Trophoblast cell (in vitro differentiated cells and primary cell): ENCODE measurements around the gene MYO1F. TPM values are rescaled to one million over a fixed set of nuclear protein-coding genes. Genes with fewer than 3 reads are reported as not detected.
"Not testable (repeated sequence)": the region's sequence is repeated elsewhere in the genome, so short reads cannot be mapped to it uniquely, and the experiment has no call there.

Experiments
- DNase-seq, 2 donors: peaks; one replicate each; pipeline ENCODE4 v3.0.0-alpha.2; 2016
- H2AFZ ChIP-seq: 2 replicates; pipeline ENCODE4 v1.6.1; 2013; ENCODE audit warnings: low read length, moderate library complexity, mild to moderate bottlenecking; ENCODE audit not compliant: insufficient read depth, poor library complexity
- H2AK5ac ChIP-seq: 2 replicates; pipeline ENCODE4 v1.6.1; 2013; ENCODE audit warnings: mild to moderate bottlenecking, low read length
- H2BK120ac ChIP-seq: 2 replicates; pipeline ENCODE4 v1.6.1; 2013; ENCODE audit warnings: low read length, mild to moderate bottlenecking, moderate library complexity; ENCODE audit not compliant: insufficient read depth, poor library complexity
- H2BK12ac ChIP-seq: 2 replicates; pipeline ENCODE4 v1.6.1; 2013; ENCODE audit warnings: mild to moderate bottlenecking, low read length, moderate library complexity
- H2BK5ac ChIP-seq: 2 replicates; pipeline ENCODE4 v1.6.1; 2013; ENCODE audit warnings: low read length, low read depth, moderate library complexity, mild to moderate bottlenecking; ENCODE audit not compliant: poor library complexity
- H3K14ac ChIP-seq: 2 replicates; pipeline ENCODE4 v1.6.1; 2013; ENCODE audit warnings: mild to moderate bottlenecking, low read length
- H3K18ac ChIP-seq: 2 replicates; pipeline ENCODE4 v1.6.1; 2013; ENCODE audit warnings: mild to moderate bottlenecking, low read length
- H3K23ac ChIP-seq: 2 replicates; pipeline ENCODE4 v1.6.1; 2013; ENCODE audit warnings: low read length
- H3K27ac ChIP-seq: 2 replicates; pipeline ENCODE4 v1.5.1; 2013; ENCODE audit warnings: low read depth, mild to moderate bottlenecking, inconsistent platforms, low read length, moderate library complexity
- H3K27me3 ChIP-seq: 2 replicates; pipeline ENCODE4 v1.6.1; 2013; ENCODE audit warnings: inconsistent platforms, mild to moderate bottlenecking, low read length, moderate library complexity; ENCODE audit not compliant: insufficient read depth
- H3K36me3 ChIP-seq, 2 experiments: 1 replicate in 1 of 2; 2 replicates in 1 of 2; pipeline ENCODE4 v1.6.1; 2013; ENCODE audit warnings: low read length in 2 of 2, mild to moderate bottlenecking in 2 of 2, moderate library complexity in 1 of 2; ENCODE audit not compliant: insufficient read depth in 2 of 2, control insufficient read depth in 1 of 2
- H3K4ac ChIP-seq: 2 replicates; pipeline ENCODE4 v1.6.1; 2013; ENCODE audit warnings: low read depth, mild to moderate bottlenecking, low read length, moderate library complexity
- H3K4me1 ChIP-seq, 2 experiments: 1 replicate in 1 of 2; 2 replicates in 1 of 2; pipeline ENCODE4 v1.6.1; 2013; ENCODE audit warnings: low read length in 2 of 2, mild to moderate bottlenecking in 2 of 2, moderate library complexity in 1 of 2; ENCODE audit not compliant: insufficient read depth in 2 of 2, control insufficient read depth in 1 of 2
- H3K4me2 ChIP-seq: 2 replicates; pipeline ENCODE4 v1.6.1; 2013; ENCODE audit warnings: inconsistent platforms, mild to moderate bottlenecking, low read length, moderate library complexity
- H3K4me3 ChIP-seq: 2 replicates; pipeline ENCODE4 v1.5.1; 2013; ENCODE audit warnings: mild to moderate bottlenecking, low read depth, low read length, inconsistent platforms
- H3K79me1 ChIP-seq: one replicate; pipeline ENCODE4 v1.6.1; 2013; ENCODE audit warnings: low read length
- H3K79me2 ChIP-seq: 2 replicates; pipeline ENCODE4 v1.6.1; 2013; ENCODE audit warnings: low read length, mild to moderate bottlenecking; ENCODE audit not compliant: control insufficient read depth, insufficient read depth, poor library complexity
- H3K9ac ChIP-seq: 2 replicates; pipeline ENCODE4 v1.6.1; 2013; ENCODE audit warnings: mild to moderate bottlenecking, low read length
- H3K9me3 ChIP-seq: 2 replicates; pipeline ENCODE4 v1.6.1; 2013; ENCODE audit warnings: low read depth, mild to moderate bottlenecking, control low read depth, inconsistent platforms, low read length; ENCODE audit not compliant: insufficient read depth
- H4K12ac ChIP-seq: 2 replicates; pipeline ENCODE4 v1.6.1; 2013; ENCODE audit warnings: low read depth, mild to moderate bottlenecking, low read length, moderate library complexity
- H4K8ac ChIP-seq: 2 replicates; pipeline ENCODE4 v1.6.1; 2013; ENCODE audit warnings: low read depth, mild to moderate bottlenecking, low read length, moderate library complexity
- H4K91ac ChIP-seq: one replicate; pipeline ENCODE4 v1.6.1; 2013; ENCODE audit warnings: low read depth, mild to moderate bottlenecking, low read length, moderate library complexity
- WGBS: extraction: QIAGEN DNeasy Blood & Tissue Kit; methylation state at CpG from one replicate; pipeline ENCODE4 v1.1.7; 2013; ENCODE audit warnings: missing lambda C conversion rate; ENCODE audit not compliant: insufficient read length, insufficient coverage; ENCODE audit errors: extremely low coverage; 5-methylcytosine and 5-hydroxymethylcytosine counted together
- polyA plus RNA-seq: library from polyadenylated mRNA; stranded (reverse); fragments of 200-250 nt; gene quantifications from 2 replicates; pipeline ENCODE4 v1.2.3, GENCODE V29; 2013

Gene MYO1F
- polyA plus RNA-seq = 0.35 and 0.37 TPM in 2 replicates

DNA sequence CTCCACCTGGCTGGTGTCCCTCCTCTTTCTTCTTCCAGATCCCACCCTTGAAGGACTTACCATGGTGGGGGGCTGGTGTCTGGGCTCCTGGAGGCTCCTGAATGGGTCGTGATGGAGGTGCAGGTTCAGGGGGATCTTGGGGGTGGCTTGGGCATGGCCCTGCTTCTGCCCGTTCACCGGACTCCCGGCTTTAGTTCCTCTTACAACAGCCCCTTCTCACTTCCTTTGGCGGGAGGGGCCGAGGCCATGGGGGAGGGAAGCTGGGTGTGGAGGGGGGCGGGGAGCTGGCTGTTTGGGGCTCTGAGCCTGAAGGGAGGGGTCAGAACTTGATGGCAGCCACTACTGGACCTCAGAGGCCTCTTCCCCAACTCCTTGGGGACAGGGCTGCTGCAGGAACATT, at the start of gene MYO1F:
Gene MYO1F, minus strand, starts transcription at position 196 of the 400 bp plus-strand sequence. Its CDS starts 133 bp downstream, at position 63.
- no peak within 1 kb of the TSS for H4K12ac ChIP-seq
- H3K27ac ChIP-seq = no peak within 1 kb of the TSS
- H2BK12ac ChIP-seq = no peak within 1 kb of the TSS
- no peak for DNase-seq
- H3K36me3 ChIP-seq = no peaks in the 10 kb centered on the region
- no CpG with 5 or more reads among the region's 7 CpGs for WGBS
- H4K8ac ChIP-seq = no peak within 1 kb of the TSS
- no peak within 1 kb of the TSS for H3K4me2 ChIP-seq
- no peak within 1 kb of the TSS for H2BK5ac ChIP-seq
- H3K9ac ChIP-seq = peak within 1 kb of the TSS; percentile 35
- H2AFZ ChIP-seq = no peak within 1 kb of the TSS
- H2AK5ac ChIP-seq = no peak within 1 kb of the TSS
- H3K4me3 ChIP-seq = no peak within 1 kb of the TSS
- no peak within 1 kb of the TSS for H3K4ac ChIP-seq
- no peak within 1 kb of the TSS for H2BK120ac ChIP-seq
- no peaks in the 10 kb centered on the region for H3K4me1 ChIP-seq
- no peaks in the 10 kb centered on the region for H3K79me2 ChIP-seq
- no peak within 1 kb of the TSS for H3K18ac ChIP-seq
- H3K79me1 ChIP-seq = no peaks in the 10 kb centered on the region
- no peak within 1 kb of the TSS for H3K23ac ChIP-seq
- no peak within 1 kb of the TSS for H4K91ac ChIP-seq
- no peak within 1 kb of the TSS for H3K14ac ChIP-seq
- H3K9me3 ChIP-seq = peaks cover 5% of the 10 kb centered on the region
- no peaks in the 10 kb centered on the region for H3K27me3 ChIP-seq

- Histone ChIP-seq H3K79me2 (no peaks in the 10 kb centered on the region), H3K9me3 (no peaks in the 10 kb centered on the region), H3K27me3 (no peaks in the 10 kb centered on the region), H3K23ac (no peak overlapping the region), H2AFZ (no peak overlapping the region), H4K91ac (no peak overlapping the region), H4K8ac (no peak overlapping the region), H2BK120ac (no peak overlapping the region), H3K14ac (no peak overlapping the region), H2BK5ac (no peak overlapping the region), H3K79me1 (no peaks in the 10 kb centered on the region), H3K18ac (no peak overlapping the region), H2AK5ac (no peak overlapping the region), H3K4me1 (no peaks in the 10 kb centered on the region), H3K9ac (no peak overlapping the region), H3K27ac (no peak overlapping the region), H3K4me3 (no peak overlapping the region), H3K36me3 (no peaks in the 10 kb centered on the region), H3K4me2 (no peak overlapping the region), H3K4ac (no peak overlapping the region), H4K12ac (no peak overlapping the region), H2BK12ac (no peak overlapping the region)
- DNase-seq = no peak
- WGBS = no CpG with 5 or more reads among the region's 8 CpGs
These were observed 49.6 kb upstream of the MYO1F start for GRCh38 chr19:8626842-8627241.

GRCh38 chr19:8622886-8623285, 45.6 kb upstream of the MYO1F start:
- not testable (repeated sequence) for H3K4me3 ChIP-seq, H3K23ac ChIP-seq, H3K9me3 ChIP-seq, DNase-seq, H3K4me1 ChIP-seq, H3K14ac ChIP-seq, H3K27me3 ChIP-seq, H4K91ac ChIP-seq, H2AK5ac ChIP-seq, H2BK12ac ChIP-seq, H4K8ac ChIP-seq, H3K4me2 ChIP-seq, H3K9ac ChIP-seq, H3K79me1 ChIP-seq, H2BK5ac ChIP-seq, H2AFZ ChIP-seq, H2BK120ac ChIP-seq, H3K36me3 ChIP-seq, H3K4ac ChIP-seq, H3K79me2 ChIP-seq, H3K18ac ChIP-seq, H3K27ac ChIP-seq, H4K12ac ChIP-seq
- WGBS = no CpG with 5 or more reads among the region's 4 CpGs

- H3K36me3 ChIP-seq = no peaks in the 10 kb centered on the region
- no peaks in the 10 kb centered on the region for H3K4me1 ChIP-seq
- H3K4ac ChIP-seq = no peak overlapping the region
- H3K79me2 ChIP-seq = no peaks in the 10 kb centered on the region
- H3K27me3 ChIP-seq = no peaks in the 10 kb centered on the region
- H4K12ac ChIP-seq = no peak overlapping the region
- no peak overlapping the region for H2BK5ac ChIP-seq
- H2BK12ac ChIP-seq = no peak overlapping the region
- H4K91ac ChIP-seq = no peak overlapping the region
- no CpG with 5 or more reads among the region's 8 CpGs for WGBS
- H3K79me1 ChIP-seq = no peaks in the 10 kb centered on the region
- no peak for DNase-seq
- H2AK5ac ChIP-seq = no peak overlapping the region
- no peak overlapping the region for H3K23ac ChIP-seq
- no peak overlapping the region for H3K14ac ChIP-seq
- no peak overlapping the region for H3K18ac ChIP-seq
- H2BK120ac ChIP-seq = no peak overlapping the region
- H3K4me3 ChIP-seq = no peak overlapping the region
- no peak overlapping the region for H4K8ac ChIP-seq
- no peak overlapping the region for H2AFZ ChIP-seq
- H3K4me2 ChIP-seq = no peak overlapping the region
- H3K9ac ChIP-seq = no peak overlapping the region
- H3K27ac ChIP-seq = no peak overlapping the region
- peaks cover 1% of the 10 kb centered on the region for H3K9me3 ChIP-seq
These were observed 41.5 kb upstream of the MYO1F start for GRCh38 chr19:8618751-8619150.
